ENCODE data around the gene SCNN1G.

SCNN1G gene

GRCh38 chr16:23207485-23207884, 24.9 kb downstream of the SCNN1G start:
- H3K4me3 ChIP-seq (ENCODE audit: control insufficient read depth, low read depth, low read length): no peak overlapping the region
- no peak for DNase-seq (ENCODE audit: low read depth)
- no peak for TF ChIP-seq CTCF (IDR thresholded peaks at IDR 0.05; ENCODE audit: control insufficient read depth, insufficient read depth, low read depth, low read length, missing control alignments)

- no peak for TF ChIP-seq CTCF (IDR thresholded peaks at IDR 0.05; ENCODE audit: control insufficient read depth, insufficient read depth, low read depth, low read length, missing control alignments)
- no peak overlapping the region for H3K4me3 ChIP-seq (ENCODE audit: control insufficient read depth, low read depth, low read length)
- no peak for DNase-seq (ENCODE audit: low read depth)
Observed at GRCh38 chr16:23209606-23210005, 27.1 kb downstream of the SCNN1G start.

- no peak for DNase-seq (ENCODE audit: low read depth)
- TF ChIP-seq CTCF (IDR thresholded peaks at IDR 0.05; ENCODE audit: control insufficient read depth, insufficient read depth, low read depth, low read length, missing control alignments): no peak
- H3K4me3 ChIP-seq (ENCODE audit: control insufficient read depth, low read depth, low read length): no peak overlapping the region
Observed at GRCh38 chr16:23213831-23214230, 31.3 kb downstream of the SCNN1G start.

GRCh38 chr16:23214796-23215195, 32.3 kb downstream of the SCNN1G start:
- no peak for DNase-seq (ENCODE audit: low read depth)
- H3K4me3 ChIP-seq (ENCODE audit: control insufficient read depth, low read depth, low read length): no peak overlapping the region
- no peak for TF ChIP-seq CTCF (IDR thresholded peaks at IDR 0.05; ENCODE audit: control insufficient read depth, insufficient read depth, low read depth, low read length, missing control alignments)

GRCh38 chr16:23215435-23215834, 32.9 kb downstream of the SCNN1G start:
- H3K4me3 ChIP-seq (ENCODE audit: control insufficient read depth, low read depth, low read length): no peak overlapping the region
- no peak for DNase-seq (ENCODE audit: low read depth)
- no peak for TF ChIP-seq CTCF (IDR thresholded peaks at IDR 0.05; ENCODE audit: control insufficient read depth, insufficient read depth, low read depth, low read length, missing control alignments)

GRCh38 chr16:23216658-23217246, 34.2 kb downstream of the SCNN1G start:
- no peak for TF ChIP-seq CTCF (IDR thresholded peaks at IDR 0.05; ENCODE audit: control insufficient read depth, insufficient read depth, low read depth, low read length, missing control alignments)
- no peak for DNase-seq (ENCODE audit: low read depth)
- H3K4me3 ChIP-seq (ENCODE audit: control insufficient read depth, low read depth, low read length): no peak overlapping the region

GRCh38 chr16:23217646-23218045, 35.1 kb downstream of the SCNN1G start:
- no peak for TF ChIP-seq CTCF (IDR thresholded peaks at IDR 0.05; ENCODE audit: control insufficient read depth, insufficient read depth, low read depth, low read length, missing control alignments)
- DNase-seq (ENCODE audit: low read depth): no peak
- H3K4me3 ChIP-seq (ENCODE audit: control insufficient read depth, low read depth, low read length): no peak overlapping the region
